Osteoblast (primary cell): ENCODE data around the gene TENM4. TPM values are rescaled to one million over a fixed set of nuclear protein-coding genes. Genes with fewer than 3 reads are reported as not detected.

Source experiments
- DNase-seq: peaks from one replicate; pipeline ENCODE4 v3.0.0; 2011; ENCODE audit warnings: low spot score, mixed read lengths; ENCODE audit not compliant: insufficient read length; ENCODE audit errors: missing footprints
- H2AFZ ChIP-seq: 2 replicates; pipeline ENCODE4 v1.6.0; 2011; ENCODE audit warnings: mild to moderate bottlenecking, low read length
- H3K27ac ChIP-seq: 2 replicates; pipeline ENCODE4 v1.5.1; 2011; ENCODE audit warnings: mild to moderate bottlenecking, low read depth, low read length, moderate library complexity
- H3K27me3 ChIP-seq: 2 replicates; pipeline ENCODE4 v1.6.0; 2012; ENCODE audit warnings: mild to moderate bottlenecking, control low read depth, inconsistent platforms, low read length, moderate library complexity; ENCODE audit not compliant: insufficient read depth
- H3K36me3 ChIP-seq: 2 replicates; pipeline ENCODE4 v1.5.1; 2011; ENCODE audit warnings: mild to moderate bottlenecking, low read length, control low read depth, moderate library complexity; ENCODE audit not compliant: insufficient read depth
- H3K4me1 ChIP-seq: 2 replicates; pipeline ENCODE4 v1.5.1; 2011; ENCODE audit warnings: mild to moderate bottlenecking, low read length, control low read depth, moderate library complexity; ENCODE audit not compliant: insufficient read depth
- H3K4me2 ChIP-seq: 2 replicates; pipeline ENCODE4 v1.6.0; 2011; ENCODE audit warnings: mild to moderate bottlenecking, low read length; ENCODE audit not compliant: insufficient read depth
- H3K4me3 ChIP-seq: fragments of 200-600 bp; sonication (generic); 3 replicates; pipeline ENCODE4 v1.5.1; 2012; ENCODE audit warnings: mild to moderate bottlenecking, low read length, inconsistent platforms; ENCODE audit not compliant: insufficient read depth
- H3K79me2 ChIP-seq: 2 replicates; pipeline ENCODE4 v1.6.0; 2012; ENCODE audit warnings: mild to moderate bottlenecking, low read length, control low read depth, inconsistent platforms; ENCODE audit not compliant: insufficient read depth
- H3K9me3 ChIP-seq: 2 replicates; pipeline ENCODE4 v1.5.1; 2011; ENCODE audit warnings: low read depth, low read length, control low read depth
- H4K20me1 ChIP-seq: 2 replicates; pipeline ENCODE4 v1.6.0; 2012; ENCODE audit warnings: mild to moderate bottlenecking, low read length, control low read depth; ENCODE audit not compliant: insufficient read depth
- CTCF ChIP-seq: IDR thresholded peaks from 2 replicates; pipeline ENCODE4 v1.5.1; 2011; ENCODE audit warnings: mild to moderate bottlenecking, low read depth, low read length, moderate library complexity; ENCODE audit errors: extremely low read depth
- total RNA-seq: library from RNA; depleted of rRNA; stranded (reverse); fragments of >200 nt; gene quantifications from 2 replicates; pipeline ENCODE4 v1.2.3, GENCODE V29; 2012

The TENM4 gene
- total RNA-seq, 1 donor, result 63.3 TPM

DNA sequence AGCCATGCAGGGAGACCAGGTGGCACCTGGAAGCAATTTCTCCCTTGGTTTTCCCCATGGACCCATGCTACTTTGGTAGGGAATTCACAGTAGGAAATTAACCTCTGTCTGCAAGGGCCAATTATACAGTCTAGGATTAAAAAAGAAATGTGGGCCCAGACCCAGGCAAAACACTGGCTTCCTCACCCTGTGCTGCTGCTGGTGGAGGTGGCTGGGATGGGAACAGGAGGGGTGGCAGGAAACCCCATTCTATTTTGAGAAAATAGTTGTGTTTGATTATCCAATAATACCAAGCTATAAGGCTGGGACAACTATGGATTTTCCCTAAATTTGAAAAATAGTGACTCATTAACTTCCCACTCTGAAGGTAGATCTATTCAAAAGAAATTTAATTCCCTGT is 449.1 kb downstream of the TENM4 start:
- H3K36me3 ChIP-seq, result no peaks in the 10 kb centered on the region
- no peaks in the 10 kb centered on the region for H4K20me1 ChIP-seq
- DNase-seq, result no peak
- TF ChIP-seq CTCF, result no peak
- H2AFZ ChIP-seq, result no peak overlapping the region
- no peaks in the 10 kb centered on the region for H3K4me1 ChIP-seq
- H3K27ac ChIP-seq, result no peak overlapping the region
- no peaks in the 10 kb centered on the region for H3K9me3 ChIP-seq
- no peaks in the 10 kb centered on the region for H3K27me3 ChIP-seq
- no peak overlapping the region for H3K4me3 ChIP-seq
- no peaks in the 10 kb centered on the region for H3K79me2 ChIP-seq
- no peak overlapping the region for H3K4me2 ChIP-seq

GRCh38 chr11:78990261-78990660 is 450.6 kb downstream of the TENM4 start:
- no peaks in the 10 kb centered on the region for H3K9me3 ChIP-seq
- no peak for DNase-seq
- H2AFZ ChIP-seq, result no peak overlapping the region
- no peaks in the 10 kb centered on the region for H3K36me3 ChIP-seq
- H3K4me2 ChIP-seq, result no peak overlapping the region
- H3K27me3 ChIP-seq, result no peaks in the 10 kb centered on the region
- H3K4me3 ChIP-seq, result no peak overlapping the region
- H3K79me2 ChIP-seq, result no peaks in the 10 kb centered on the region
- TF ChIP-seq CTCF, result no peak
- H4K20me1 ChIP-seq, result no peaks in the 10 kb centered on the region
- no peaks in the 10 kb centered on the region for H3K4me1 ChIP-seq
- H3K27ac ChIP-seq, result no peak overlapping the region

DNA sequence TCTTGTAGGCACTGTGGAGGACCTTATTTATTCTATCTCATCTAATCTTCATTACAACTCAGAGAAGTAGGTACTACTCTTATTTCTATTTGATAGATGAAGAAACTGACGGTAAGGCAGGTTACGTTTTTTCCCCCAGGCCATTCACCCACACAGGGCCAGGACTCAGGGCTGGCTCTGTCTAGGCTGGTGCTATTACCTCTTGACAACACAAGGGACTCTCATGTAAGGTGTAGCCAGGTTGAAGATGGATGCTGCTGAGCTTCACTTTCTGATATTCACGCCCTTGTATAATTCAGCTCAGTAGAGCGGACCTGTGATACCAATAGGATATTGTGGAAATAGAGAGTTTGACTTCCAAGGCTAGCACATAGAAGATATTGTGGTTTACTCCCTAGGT is 453.1 kb downstream of the TENM4 start:
- H3K27ac ChIP-seq, result no peak overlapping the region
- H3K4me2 ChIP-seq, result no peak overlapping the region
- TF ChIP-seq CTCF, result no peak
- DNase-seq, result no peak
- H3K36me3 ChIP-seq, result no peaks in the 10 kb centered on the region
- no peaks in the 10 kb centered on the region for H3K9me3 ChIP-seq
- H3K4me3 ChIP-seq, result no peak overlapping the region
- H3K27me3 ChIP-seq, result no peaks in the 10 kb centered on the region
- no peaks in the 10 kb centered on the region for H3K79me2 ChIP-seq
- H4K20me1 ChIP-seq, result no peaks in the 10 kb centered on the region
- no peaks in the 10 kb centered on the region for H3K4me1 ChIP-seq
- no peak overlapping the region for H2AFZ ChIP-seq

DNA sequence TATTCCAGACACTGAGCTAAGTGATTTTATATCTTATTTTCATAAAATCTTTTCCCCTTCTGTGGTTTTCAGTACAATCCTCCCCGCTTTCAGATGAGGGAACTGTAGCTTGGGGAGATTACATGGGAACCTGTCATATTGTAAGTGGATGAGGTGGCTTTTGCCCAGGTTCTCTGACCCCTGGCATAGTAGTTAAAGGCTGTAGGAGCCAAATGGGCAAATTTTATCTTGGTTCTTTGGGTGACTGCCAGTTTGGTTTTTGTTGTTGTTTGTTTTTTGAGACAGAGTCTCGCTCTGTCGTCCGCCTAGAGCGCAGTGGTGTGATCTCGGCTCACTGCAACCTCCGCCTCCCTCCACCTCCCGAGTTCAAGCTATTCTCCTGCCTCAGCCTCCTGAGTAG is 454.5 kb downstream of the TENM4 start:
- no peak for DNase-seq

More for the DNA sequence above, 454.5 kb downstream of the TENM4 start:
- no peak overlapping the region for H2AFZ ChIP-seq
- no peak overlapping the region for H3K4me2 ChIP-seq
- no peaks in the 10 kb centered on the region for H3K36me3 ChIP-seq
- no peaks in the 10 kb centered on the region for H3K9me3 ChIP-seq
- no peaks in the 10 kb centered on the region for H4K20me1 ChIP-seq
- no peaks in the 10 kb centered on the region for H3K79me2 ChIP-seq
- no peaks in the 10 kb centered on the region for H3K4me1 ChIP-seq
- TF ChIP-seq CTCF, result no peak
- no peak overlapping the region for H3K4me3 ChIP-seq
- no peak overlapping the region for H3K27ac ChIP-seq
- no peaks in the 10 kb centered on the region for H3K27me3 ChIP-seq
